ENCODE measurements around the gene SULT2B1. TPM values are rescaled to one million over a fixed set of nuclear protein-coding genes. Genes with fewer than 3 reads are reported as not detected.
"Not testable (repeated sequence)": the region's sequence is repeated elsewhere in the genome, so short reads cannot be mapped to it uniquely, and the experiment has no call there.

SULT2B1 gene
- total RNA-seq, 1 donor from 2014 or later, result not detected

GRCh38 chr19:48520134-48520533 lies 31.8 kb upstream of the SULT2B1 start:
- intact Hi-C loops (cut with DNase I), result no loop called here
- ATAC-seq, result no peak

GRCh38 chr19:48524221-48524620 lies 27.8 kb upstream of the SULT2B1 start:
- no peak for ATAC-seq
- intact Hi-C loops (cut with DNase I), result no loop called here
- no peak for DNase-seq (ENCODE audit: low spot score)

More at GRCh38 chr19:48520134-48520533, 31.8 kb upstream of the SULT2B1 start:
- no peak for DNase-seq (ENCODE audit: low spot score)

DNA sequence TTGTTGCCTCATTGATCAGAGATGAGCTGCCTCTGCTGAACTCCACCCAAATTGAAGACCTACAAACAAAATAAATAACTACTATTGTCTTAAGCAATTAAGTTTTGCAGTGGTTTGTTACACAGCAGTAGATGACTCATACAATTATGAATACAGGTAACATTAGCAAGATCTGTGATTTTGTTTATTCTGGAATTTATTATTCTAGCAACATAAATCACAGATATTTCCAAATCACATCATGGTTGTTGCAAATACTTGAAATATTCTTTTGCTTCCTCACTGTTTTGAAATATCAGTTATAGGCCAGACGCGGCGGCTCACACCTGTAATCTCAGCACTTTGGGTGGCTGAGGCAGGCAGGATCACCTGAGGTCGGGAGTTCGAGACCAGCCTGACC lies 27.2 kb upstream of the SULT2B1 start:
- DNase-seq (ENCODE audit: low spot score), result no peak
- ATAC-seq, result no peak
- intact Hi-C loops (cut with DNase I), result no loop called here

GRCh38 chr19:48529156-48529555 lies 22.8 kb upstream of the SULT2B1 start:
- no peak for DNase-seq (ENCODE audit: low spot score)
- intact Hi-C loops (cut with DNase I), result no loop called here
- no peak for ATAC-seq

DNA sequence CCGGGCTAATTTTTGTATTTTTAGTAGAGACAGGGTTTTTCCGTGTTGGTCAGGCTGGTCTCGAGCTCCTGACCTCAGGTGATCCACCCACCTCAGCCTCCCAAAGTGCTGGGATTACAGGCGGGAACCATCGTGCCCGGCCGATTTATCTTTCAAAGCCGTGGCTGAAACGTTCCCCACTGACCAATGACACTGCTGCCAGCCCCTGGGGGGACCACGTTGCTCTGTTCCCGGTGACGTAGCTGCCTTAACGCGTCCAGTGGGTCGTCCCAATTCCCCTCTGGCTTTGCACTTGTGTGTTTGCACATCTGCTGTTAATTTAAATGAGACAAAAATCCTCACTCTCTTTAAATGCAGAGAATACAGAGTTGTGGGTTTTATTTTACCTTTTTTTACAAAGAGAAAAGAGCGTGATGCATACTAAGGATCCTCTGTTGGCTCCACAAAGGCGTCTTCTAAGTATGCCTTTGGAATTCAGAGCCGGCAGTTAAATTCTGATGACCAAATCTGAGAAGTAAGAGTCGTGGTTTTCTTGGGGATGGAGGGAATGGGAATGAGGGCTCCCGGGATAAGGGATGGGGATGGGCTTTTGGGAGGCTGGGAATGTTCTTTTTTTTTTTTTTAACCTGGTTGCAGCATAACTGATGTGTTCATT lies 21.8 kb upstream of the SULT2B1 start:
- ATAC-seq (no peak), DNase-seq (ENCODE audit: low spot score) (no peak)
- intact Hi-C loops (cut with DNase I), result no loop called here

- DNase-seq (ENCODE audit: low spot score) (no peak), ATAC-seq (no peak)
- intact Hi-C loops (cut with DNase I), result no loop called here
Measured at GRCh38 chr19:48530770-48531169, 21.2 kb upstream of the SULT2B1 start.

- intact Hi-C loops (cut with DNase I), result no loop called here
- DNase-seq (ENCODE audit: low spot score) (no peak), ATAC-seq (no peak)
Measured at GRCh38 chr19:48533770-48534169, 18.2 kb upstream of the SULT2B1 start.

- no peak for ATAC-seq
- intact Hi-C loops (cut with DNase I), result no loop called here
- DNase-seq (ENCODE audit: low spot score), result no peak
Measured at GRCh38 chr19:48537541-48537940, 14.4 kb upstream of the SULT2B1 start.

GRCh38 chr19:48538057-48538456 lies 13.9 kb upstream of the SULT2B1 start:
- ATAC-seq; intact Hi-C loops (cut with DNase I); DNase-seq (ENCODE audit: low spot score): not testable (repeated sequence)

DNA sequence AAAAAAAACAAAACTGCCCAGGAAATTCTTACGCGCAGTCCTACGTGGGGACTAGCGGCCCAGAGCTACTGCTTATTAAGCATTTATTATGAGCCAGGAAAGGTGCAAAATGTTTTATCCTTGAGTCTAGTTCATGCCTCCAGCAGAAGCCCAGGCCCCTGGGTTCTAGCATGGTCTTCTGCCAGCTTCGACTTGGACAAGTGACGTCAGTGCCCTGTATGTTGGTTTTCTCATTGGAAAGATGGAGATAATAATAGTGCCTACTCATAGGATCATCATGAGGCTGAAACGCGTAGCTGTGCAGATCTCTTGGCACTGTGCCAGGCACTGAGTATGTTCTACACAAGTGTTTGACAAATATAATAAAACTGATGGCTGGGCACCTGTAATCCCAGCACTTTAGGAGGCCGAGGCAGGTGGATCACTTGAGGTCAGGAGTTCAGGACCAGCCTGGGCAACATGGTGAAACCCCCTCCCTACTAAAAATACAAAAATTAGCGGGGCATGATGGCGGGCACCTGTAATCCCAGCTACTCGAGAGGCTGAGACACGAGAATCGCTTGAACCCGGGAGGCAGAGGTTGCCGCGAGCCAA lies 12.4 kb upstream of the SULT2B1 start:
- ATAC-seq, result no peak
- intact Hi-C loops (cut with DNase I), result no loop called here
- DNase-seq (ENCODE audit: low spot score), result no peak

DNA sequence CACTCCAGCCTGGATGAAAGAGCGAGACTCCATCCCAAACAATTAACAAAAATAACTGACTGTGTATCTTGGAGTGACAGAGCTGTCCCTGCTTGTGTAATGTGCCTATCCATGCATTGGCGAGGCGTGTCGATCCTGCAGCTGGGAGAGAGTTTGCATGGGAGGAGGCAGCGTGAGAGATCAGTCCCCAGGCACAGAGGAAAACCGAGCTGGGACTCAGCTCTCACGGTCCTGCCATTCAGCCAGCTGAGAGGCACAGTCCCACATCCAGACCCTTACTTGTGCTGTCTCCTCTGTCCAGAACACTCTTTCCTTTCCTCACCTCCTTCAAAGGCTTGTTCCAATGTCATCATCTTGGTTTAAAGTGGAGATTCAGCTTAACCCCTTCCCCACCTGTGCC lies 11.9 kb upstream of the SULT2B1 start:
- DNase-seq (ENCODE audit: low spot score) (no peak), ATAC-seq (no peak)
- intact Hi-C loops (cut with DNase I), result no loop called here

DNA sequence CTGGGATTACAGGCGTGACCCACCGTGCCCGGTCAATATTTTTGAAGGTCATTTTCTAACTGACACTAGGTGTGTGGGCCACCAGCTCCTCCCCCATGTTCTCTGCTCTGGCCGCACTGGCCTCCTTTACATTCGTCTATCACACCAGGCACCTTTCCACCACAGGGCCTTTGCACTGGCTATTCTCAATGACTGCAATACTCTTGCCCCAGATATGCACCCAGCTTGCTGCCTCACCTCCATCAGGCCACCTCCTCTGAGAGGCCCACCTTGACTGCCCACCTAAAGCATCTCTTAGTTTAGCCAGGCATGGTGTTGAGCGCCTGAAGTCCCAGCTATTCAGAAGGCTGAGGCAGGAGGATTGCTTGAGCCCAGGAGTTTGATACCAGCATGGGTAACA lies 10.2 kb upstream of the SULT2B1 start:
- DNase-seq (ENCODE audit: low spot score) (no peak), ATAC-seq (no peak)
- intact Hi-C loops (cut with DNase I), result no loop called here

GRCh38 chr19:48543121-48543710 lies 8.8 kb upstream of the SULT2B1 start:
- no peak for ATAC-seq
- intact Hi-C loops (cut with DNase I), result no loop called here
- DNase-seq (ENCODE audit: low spot score), result no peak

DNA sequence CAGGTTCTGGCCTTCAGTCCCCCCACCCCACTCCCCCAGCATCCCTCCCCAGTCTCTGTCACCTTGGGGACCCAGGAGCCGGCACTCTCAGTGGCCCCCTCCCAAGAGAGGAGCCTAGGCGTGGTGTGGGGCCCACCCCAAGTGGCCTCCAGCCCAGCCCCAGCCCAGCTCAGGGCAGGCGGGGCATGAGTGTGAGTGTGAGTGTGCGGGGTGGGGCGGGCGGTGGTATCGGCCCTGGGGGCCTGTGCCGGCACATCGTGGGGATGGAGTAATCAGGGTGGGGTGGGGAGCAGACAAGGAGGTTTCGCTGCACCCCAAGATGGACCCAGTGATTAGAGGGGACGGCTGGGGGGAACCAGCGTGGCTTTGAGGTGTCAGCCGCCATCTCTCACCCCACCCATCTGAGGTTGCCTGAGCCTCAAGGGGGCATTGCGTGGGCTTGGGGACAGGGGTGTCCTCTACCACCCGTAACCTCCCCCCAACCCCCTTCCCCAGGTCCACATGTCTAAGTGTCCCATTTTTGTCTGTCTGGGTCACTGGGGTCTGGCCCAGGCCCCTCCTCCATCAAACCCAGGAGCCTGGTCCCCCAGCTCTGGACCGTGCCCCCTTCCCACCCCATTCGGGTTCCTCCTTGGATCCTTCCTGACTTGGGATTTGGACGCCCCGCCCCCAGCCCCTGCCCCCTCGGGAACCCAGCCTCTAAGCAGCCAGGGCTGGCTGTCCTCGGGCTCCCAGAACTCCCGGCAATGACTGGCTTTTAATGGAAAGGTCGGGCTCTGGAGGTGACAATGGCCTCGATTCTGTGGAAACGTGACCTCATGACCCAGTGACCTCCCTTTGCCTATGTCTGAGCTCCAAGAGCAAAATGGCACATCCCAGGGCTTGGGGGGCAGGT lies 6.9 kb upstream of the SULT2B1 start:
- ATAC-seq, result no peak
- intact Hi-C loops (cut with DNase I), result no loop called here
- DNase-seq (ENCODE audit: low spot score), result no peak

DNA sequence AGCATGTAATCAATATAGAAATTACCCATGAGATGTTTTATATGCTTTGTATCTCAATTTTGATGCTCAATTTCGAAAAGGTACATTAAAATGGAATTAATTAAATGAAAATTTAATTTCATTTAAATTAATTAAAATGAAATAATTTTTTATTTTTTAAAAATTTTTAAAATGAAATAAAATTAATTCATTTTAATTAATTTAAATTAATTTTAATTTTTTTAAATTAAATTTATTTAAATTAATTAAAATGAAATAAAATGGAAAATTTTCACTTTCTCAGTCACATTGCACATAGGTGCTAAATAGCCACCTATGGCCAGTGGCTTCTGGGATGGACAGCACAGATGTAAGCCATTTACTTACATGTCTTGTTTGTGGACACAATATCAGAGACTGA lies 4.2 kb upstream of the SULT2B1 start:
- DNase-seq (ENCODE audit: low spot score) (no peak), ATAC-seq (no peak)
- intact Hi-C loops (cut with DNase I), result no loop called here

- ATAC-seq (no peak), DNase-seq (ENCODE audit: low spot score) (no peak)
- intact Hi-C loops (cut with DNase I), result no loop called here
Measured at GRCh38 chr19:48548253-48548911, 3.6 kb upstream of the SULT2B1 start.

GRCh38 chr19:48549380-48549779 lies 2.6 kb upstream of the SULT2B1 start:
- no peak for ATAC-seq
- DNase-seq (ENCODE audit: low spot score), result no peak
- intact Hi-C loops (cut with DNase I), result no loop called here

DNA sequence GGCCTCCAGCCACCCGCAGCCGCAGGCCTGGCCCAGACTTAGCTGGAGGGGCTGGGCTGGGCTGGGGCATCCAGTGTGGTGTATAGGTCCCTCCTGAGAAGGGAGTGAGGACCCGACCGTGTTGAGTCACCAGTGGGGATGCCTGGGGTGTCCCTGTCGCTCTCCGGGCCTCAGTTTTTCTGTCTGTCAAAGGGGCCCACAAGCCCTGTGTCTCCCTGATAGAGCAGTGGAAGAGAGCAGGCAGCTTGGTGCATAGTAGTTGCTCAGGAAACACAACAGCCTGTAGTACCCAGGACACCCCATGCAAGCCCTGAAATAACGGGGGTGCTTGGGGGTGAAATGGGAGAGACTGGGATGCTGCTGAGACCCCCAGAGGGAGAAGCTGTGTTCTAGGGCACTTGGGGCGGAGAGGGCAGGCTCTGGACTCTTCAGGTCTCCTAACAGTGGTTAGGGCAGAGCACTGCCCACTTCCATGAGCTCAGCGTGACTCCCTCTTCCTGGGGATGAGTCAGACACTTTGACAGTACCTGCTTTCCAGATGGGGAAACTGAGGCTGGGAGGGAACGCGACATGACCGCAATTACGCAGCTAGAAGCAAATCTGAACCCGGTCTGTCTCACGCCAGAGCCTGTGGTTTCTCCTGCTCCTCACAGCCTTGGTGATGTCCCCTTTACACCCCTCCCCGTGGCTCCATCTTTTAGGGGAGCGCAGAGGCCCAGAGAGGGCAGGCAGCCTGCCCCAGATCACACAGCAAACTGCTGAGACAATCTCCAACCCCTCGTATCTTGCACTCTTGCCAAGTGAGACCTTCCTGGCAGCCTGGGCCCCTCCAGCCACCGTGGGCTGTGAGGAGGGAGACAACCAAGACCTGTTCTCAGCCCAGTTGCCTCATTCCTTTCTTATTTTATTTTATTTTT lies 692 bp downstream of the SULT2B1 start:
- DNase-seq (ENCODE audit: low spot score), result no peak
- no peak for ATAC-seq
- intact Hi-C loops (cut with DNase I), result no loop called here

Data from sciatic nerve (tissue), 2 donors.